HepG2 (cell line): ENCODE data around the gene NMBR.

Experiments
- CEBPG ChIP-seq: IDR thresholded peaks from 2 replicates; pipeline ENCODE4 v1.6.1; 2016
- CREB1 ChIP-seq, 2 experiments: fragments of 450-650 bp in 1 of 2; IDR thresholded peaks; 2 replicates each; pipeline ENCODE4 v1.6.1; 2016 to 2017; ENCODE audit warnings: control low read depth in 1 of 2, mild to moderate bottlenecking in 1 of 2, missing compliant biosample characterization in 1 of 2, missing genetic modification characterization in 1 of 2
- CREBL2 ChIP-seq: sonication (generic); formaldehyde crosslinking; IDR thresholded peaks from 2 replicates; pipeline ENCODE4 v1.8.1; 2023; ENCODE audit warnings: missing genetic modification reagents, mild to moderate bottlenecking, borderline replicate concordance
- RAD21 ChIP-seq: fragments of 450-650 bp; formaldehyde crosslinking; IDR thresholded peaks from 2 replicates; pipeline ENCODE4 v1.5.0; 2020; ENCODE audit warnings: mild to moderate bottlenecking
- ZSCAN9 ChIP-seq: IDR thresholded peaks from 2 replicates; pipeline ENCODE4 v1.6.1; 2016; ENCODE audit warnings: borderline replicate concordance
- TF ChIP-seq, protein P1 (sequence below): sonication (generic); formaldehyde crosslinking; IDR thresholded peaks from 2 replicates; pipeline ENCODE4 v1.8.1; 2023; ENCODE audit warnings: missing genetic modification reagents, inconsistent platforms, borderline replicate concordance

- no peak for TF ChIP-seq RAD21 (CRISPR knock-in tag)
- TF ChIP-seq CREBL2: no peak
- TF ChIP-seq, protein P1, sequence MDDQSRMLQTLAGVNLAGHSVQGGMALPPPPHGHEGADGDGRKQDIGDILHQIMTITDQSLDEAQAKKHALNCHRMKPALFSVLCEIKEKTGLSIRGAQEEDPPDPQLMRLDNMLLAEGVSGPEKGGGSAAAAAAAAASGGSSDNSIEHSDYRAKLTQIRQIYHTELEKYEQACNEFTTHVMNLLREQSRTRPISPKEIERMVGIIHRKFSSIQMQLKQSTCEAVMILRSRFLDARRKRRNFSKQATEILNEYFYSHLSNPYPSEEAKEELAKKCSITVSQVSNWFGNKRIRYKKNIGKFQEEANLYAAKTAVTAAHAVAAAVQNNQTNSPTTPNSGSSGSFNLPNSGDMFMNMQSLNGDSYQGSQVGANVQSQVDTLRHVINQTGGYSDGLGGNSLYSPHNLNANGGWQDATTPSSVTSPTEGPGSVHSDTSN: no peak
- TF ChIP-seq ZSCAN9 (CRISPR knock-in tag): no peak
- TF ChIP-seq CEBPG (CRISPR knock-in tag): no peak
- TF ChIP-seq CREB1 (IDR thresholded peaks at IDR 0.05): no peak
- no peak for TF ChIP-seq CREB1 (CRISPR knock-in tag; IDR thresholded peaks at IDR 0.05)
Measured at GRCh38 chr6:142079130-142079529, 67.8 kb downstream of the NMBR start.
